OCI-LY1 (cell line): Measurements from ENCODE around the gene MACIR.
A peak's percentile ranks its signal among the peaks of the same experiment; 100 is the strongest.

ENCODE experiments used
- H2AFZ ChIP-seq: fragments of 200-600 bp; sonication (generic), shearing (Covaris generic); 2 replicates; pipeline ENCODE4 v1.6.0; 2014; ENCODE audit warnings: antibody characterized with exemption, mild to moderate bottlenecking, low read length
- H3F3A ChIP-seq: fragments of 200-600 bp; sonication (generic), shearing (Covaris generic); 2 replicates; pipeline ENCODE4 v1.6.0; 2014; ENCODE audit warnings: mild to moderate bottlenecking, antibody characterized with exemption, low read length, moderate library complexity; ENCODE audit not compliant: insufficient read depth
- H3K27ac ChIP-seq: fragments of 200-600 bp; sonication (generic); 2 replicates; pipeline ENCODE4 v1.5.1; 2014; ENCODE audit warnings: low read length, mixed run types, mild to moderate bottlenecking, low read depth; ENCODE audit not compliant: poor library complexity, severe bottlenecking
- H3K27me3 ChIP-seq: fragments of 200-600 bp; sonication (generic); 2 replicates; pipeline ENCODE4 v1.6.0; 2014; ENCODE audit warnings: antibody characterized with exemption, mild to moderate bottlenecking, low read length, moderate library complexity; ENCODE audit not compliant: insufficient read depth
- H3K36me3 ChIP-seq: fragments of 200-600 bp; sonication (generic); 2 replicates; pipeline ENCODE4 v1.6.1; 2014; ENCODE audit warnings: mild to moderate bottlenecking, antibody characterized with exemption, low read length, moderate library complexity, mixed read lengths; ENCODE audit not compliant: insufficient read depth
- H3K4me1 ChIP-seq: fragments of 200-600 bp; sonication (generic); 2 replicates; pipeline ENCODE4 v1.5.1; 2014; ENCODE audit warnings: mild to moderate bottlenecking, low read length, moderate library complexity; ENCODE audit not compliant: insufficient read depth, severe bottlenecking
- H3K4me2 ChIP-seq: fragments of 200-600 bp; sonication (generic), shearing (Covaris generic); 2 replicates; pipeline ENCODE4 v1.6.1; 2014; ENCODE audit warnings: low read length
- H3K4me3 ChIP-seq: fragments of 200-600 bp; sonication (generic); 2 replicates; pipeline ENCODE4 v1.5.1; 2014; ENCODE audit warnings: low read length, low read depth, mild to moderate bottlenecking, mixed read lengths; ENCODE audit not compliant: poor library complexity, severe bottlenecking
- H3K79me2 ChIP-seq: fragments of 200-600 bp; shearing (Covaris generic); 2 replicates; pipeline ENCODE4 v1.6.1; 2016; ENCODE audit warnings: mixed run types, low read length, mixed read lengths; ENCODE audit not compliant: insufficient read depth
- H3K9ac ChIP-seq: fragments of 200-600 bp; sonication (generic), shearing (Covaris generic); 2 replicates; pipeline ENCODE4 v1.6.1; 2014; ENCODE audit warnings: mild to moderate bottlenecking, low read length, mixed read lengths
- H3K9me2 ChIP-seq: fragments of 200-600 bp; sonication (generic), shearing (Covaris generic); 2 replicates; pipeline ENCODE4 v1.6.1; 2014; ENCODE audit warnings: low read depth, mild to moderate bottlenecking, low read length, mixed read lengths
- H3K9me3 ChIP-seq: fragments of 200-600 bp; shearing (Covaris generic); 2 replicates; pipeline ENCODE4 v1.6.1; 2014; ENCODE audit warnings: low read length, mixed read lengths
- H4K20me1 ChIP-seq: fragments of 200-600 bp; sonication (generic), shearing (Covaris generic); 2 replicates; pipeline ENCODE4 v1.6.0; 2016; ENCODE audit warnings: mild to moderate bottlenecking, low read length; ENCODE audit not compliant: insufficient read depth
- CTCF ChIP-seq: fragments of 200-600 bp; sonication (generic), shearing (Covaris generic); IDR thresholded peaks from 2 replicates; pipeline ENCODE4 v1.5.1; 2017; ENCODE audit warnings: mild to moderate bottlenecking, antibody characterized with exemption, low read length, moderate library complexity, mixed read lengths
- EZH2 ChIP-seq: fragments of 200-600 bp; sonication (generic), shearing (Covaris generic); IDR thresholded peaks from 2 replicates; pipeline ENCODE4 v1.8.0; 2017; ENCODE audit warnings: borderline replicate concordance, mixed run types, mild to moderate bottlenecking, antibody characterized with exemption, low read length, moderate library complexity, mixed read lengths

Gene MACIR

GRCh38 chr5:103260951-103261350 is 2.4 kb downstream of the MACIR start:
- Histone ChIP-seq H3K36me3 (no peaks in the 10 kb centered on the region), H3K4me2 (peak overlapping the region; percentile 17; the same call in 1 of the 2 replicates), H3F3A (no peaks in the 10 kb centered on the region), H3K27ac (no peak overlapping the region), H3K27me3 (no peaks in the 10 kb centered on the region), H3K9me2 (no peaks in the 10 kb centered on the region), H3K4me1 (peaks cover 15% of the 10 kb centered on the region), H3K9ac (no peak overlapping the region), H3K4me3 (no peak overlapping the region), H3K79me2 (no peaks in the 10 kb centered on the region), H3K9me3 (no peaks in the 10 kb centered on the region), H2AFZ (no peak overlapping the region), H4K20me1 (no peaks in the 10 kb centered on the region)
- no peak for TF ChIP-seq CTCF
- TF ChIP-seq EZH2, result no peak

DNA sequence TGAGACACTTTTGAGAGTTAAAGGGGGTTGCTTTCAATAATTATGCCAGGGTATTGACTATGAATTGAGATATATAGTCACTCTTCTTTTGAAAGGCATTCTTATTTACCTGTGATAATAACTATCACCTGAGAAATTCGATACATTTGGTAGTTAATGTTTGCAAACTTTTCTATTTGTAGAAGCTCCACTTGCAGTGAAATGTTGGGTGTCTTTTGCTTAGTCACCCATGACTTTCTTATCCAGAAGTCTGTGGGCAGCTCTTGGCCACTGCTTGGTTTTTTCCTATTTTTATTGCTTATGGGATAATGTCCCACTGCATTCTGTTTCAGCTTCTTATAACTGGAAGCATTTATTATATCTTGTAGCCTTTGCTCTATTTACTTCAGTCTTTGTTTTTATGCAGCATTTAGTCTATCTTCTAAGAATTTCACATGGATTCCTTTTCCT is 3.9 kb downstream of the MACIR start:
- Histone ChIP-seq H3K79me2 (no peaks in the 10 kb centered on the region), H3K4me2 (no peak overlapping the region), H3F3A (no peaks in the 10 kb centered on the region), H3K27ac (no peak overlapping the region), H4K20me1 (no peaks in the 10 kb centered on the region), H2AFZ (no peak overlapping the region), H3K27me3 (no peaks in the 10 kb centered on the region), H3K9me2 (no peaks in the 10 kb centered on the region), H3K4me1 (peaks cover 15% of the 10 kb centered on the region), H3K4me3 (no peak overlapping the region), H3K9ac (no peak overlapping the region), H3K9me3 (no peaks in the 10 kb centered on the region), H3K36me3 (no peaks in the 10 kb centered on the region)
- TF ChIP-seq CTCF (no peak), EZH2 (no peak)

DNA sequence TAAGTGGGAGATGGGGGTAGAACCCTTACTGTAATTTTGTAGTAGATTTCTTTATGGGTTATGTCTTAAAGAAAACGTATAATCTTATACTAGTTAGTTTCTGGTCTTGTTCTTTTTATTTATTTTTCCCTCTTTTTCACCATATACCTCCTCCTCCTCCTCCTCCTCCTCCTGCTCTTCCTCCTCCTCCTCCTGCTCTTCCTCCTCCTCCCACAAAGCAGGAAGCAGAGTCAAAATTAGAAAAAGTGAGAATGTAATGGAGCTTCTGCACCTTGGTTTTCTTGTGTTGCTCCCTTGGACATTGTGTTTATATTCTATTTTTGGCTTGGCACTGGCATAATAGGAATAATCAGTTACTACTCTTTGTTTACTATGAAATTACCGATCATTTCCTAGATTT is 4.5 kb downstream of the MACIR start:
- Histone ChIP-seq H3K4me2 (no peak overlapping the region), H3F3A (no peaks in the 10 kb centered on the region), H3K36me3 (no peaks in the 10 kb centered on the region), H3K4me3 (no peak overlapping the region), H3K27me3 (no peaks in the 10 kb centered on the region), H3K9me3 (no peaks in the 10 kb centered on the region), H2AFZ (no peak overlapping the region), H3K79me2 (no peaks in the 10 kb centered on the region), H3K4me1 (peaks cover 15% of the 10 kb centered on the region), H3K9me2 (no peaks in the 10 kb centered on the region), H4K20me1 (no peaks in the 10 kb centered on the region), H3K27ac (no peak overlapping the region), H3K9ac (no peak overlapping the region)
- TF ChIP-seq CTCF, result no peak
- TF ChIP-seq EZH2, result no peak
